ENCODE data around the gene CMIP. TPM values are rescaled to one million over a fixed set of nuclear protein-coding genes. Genes with fewer than 3 reads are reported as not detected.
A peak's percentile ranks its signal among the peaks of the same experiment; 100 is the strongest.

Gene CMIP
- polyA plus RNA-seq, 1 of the 3 experiments (the other 2 are of a cell fraction) = 5.4 TPM

GRCh38 chr16:81640681-81641070 lies 196.1 kb downstream of the CMIP start:
- Histone ChIP-seq H3K4me2 (no peak overlapping the region), H3K4me1 (ENCODE audit: control insufficient read depth in 1 of 2, insufficient read depth in 2 of 2, low read depth in 1 of 2, low read length in 1 of 2) (peaks cover 1 to 37% of the 10 kb centered on the region in 2 experiments; a peak in 1 of 4 replicates), H3F3A (replicated peaks; ENCODE audit: insufficient read depth) (peaks cover 3% of the 10 kb centered on the region), H3K9me3 (no peaks in the 10 kb centered on the region), H4K20me1 (ENCODE audit: insufficient read depth) (peaks cover 1% of the 10 kb centered on the region; the same call in 1 of the 2 replicates), H2AFZ (ENCODE audit: low read depth) (no peak overlapping the region), H3K36me3 (replicated peaks in 1 of 2; ENCODE audit: control insufficient read depth in 1 of 2, insufficient read depth in 2 of 2, low read length in 1 of 2) (no peaks in the 10 kb centered on the region), H3K27me3 (ENCODE audit: insufficient read depth) (no peaks in the 10 kb centered on the region), H3K9ac (no peak overlapping the region), H3K9me2 (no peaks in the 10 kb centered on the region), H3K79me2 (ENCODE audit: insufficient read depth) (peaks cover 6% of the 10 kb centered on the region; the same call in 1 of the 2 replicates), H3K4me3 (ENCODE audit: low read depth in 2 of 2, low read length in 1 of 2) (no peak overlapping the region), H3K27ac (ENCODE audit: low read depth in 2 of 2, low read length in 1 of 2) (peak overlapping the region in 1 of 2 experiments; percentile 66; a peak in 2 of 4 replicates)
- ChIA-PET CTCF (interaction anchor here (0.6 to 1.1 kb wide), 4 partner anchors 27 to 272 kb away, joined by 3 read pairs; no protein-coding TSS in a partner anchor), POLR2A (no interaction called here)
- 99% methylated on average over 6 of the region's 7 CpGs for WGBS (ENCODE audit: low lambda C conversion rate)
- TF ChIP-seq EZH2phosphoT487 (IDR thresholded peaks at IDR 0.05; ENCODE audit: borderline replicate concordance, low read depth) (no peak), POLR2AphosphoS5 (IDR thresholded peaks at IDR 0.05; ENCODE audit: low read depth, low read length) (no peak), EP300 (IDR thresholded peaks at IDR 0.05; ENCODE audit: borderline replicate concordance in 1 of 2, low read depth in 1 of 2, low read length in 1 of 2) (no peak)
- DNase-seq = no peak

- no peak overlapping the region; a peak in 2 of 4 replicates for H3K27ac ChIP-seq (ENCODE audit: low read depth in 2 of 2, low read length in 1 of 2)
- H3K4me2 ChIP-seq = no peak overlapping the region
- H3K9ac ChIP-seq = no peak overlapping the region
- H2AFZ ChIP-seq (ENCODE audit: low read depth) = no peak overlapping the region
- H3K9me3 ChIP-seq = no peaks in the 10 kb centered on the region
- ChIA-PET CTCF (interaction anchor here (0.6 to 1.1 kb wide), 6 partner anchors 18 to 273 kb away, joined by 3 read pairs; no protein-coding TSS in a partner anchor), POLR2A (no interaction called here)
- H4K20me1 ChIP-seq (ENCODE audit: insufficient read depth) = peaks cover 3% of the 10 kb centered on the region; the same call in 1 of the 2 replicates
- H3K4me3 ChIP-seq (ENCODE audit: low read depth in 2 of 2, low read length in 1 of 2) = no peak overlapping the region
- no peaks in the 10 kb centered on the region for H3K9me2 ChIP-seq
- peaks cover 5% of the 10 kb centered on the region for H3F3A ChIP-seq (replicated peaks; ENCODE audit: insufficient read depth)
- H3K36me3 ChIP-seq (replicated peaks in 1 of 2; ENCODE audit: control insufficient read depth in 1 of 2, insufficient read depth in 2 of 2, low read length in 1 of 2) = no peaks in the 10 kb centered on the region
- WGBS (ENCODE audit: low lambda C conversion rate) = 63% methylated on average over 13 of the region's 18 CpGs
- H3K4me1 ChIP-seq (ENCODE audit: control insufficient read depth in 1 of 2, insufficient read depth in 2 of 2, low read depth in 1 of 2, low read length in 1 of 2) = peaks cover 3 to 41% of the 10 kb centered on the region in 2 experiments; a peak in 1 of 4 replicates
- no peaks in the 10 kb centered on the region for H3K27me3 ChIP-seq (ENCODE audit: insufficient read depth)
- H3K79me2 ChIP-seq (ENCODE audit: insufficient read depth) = peaks cover 6% of the 10 kb centered on the region; the same call in 1 of the 2 replicates
- DNase-seq = peak; percentile 89
- no peak for TF ChIP-seq POLR2AphosphoS5 (IDR thresholded peaks at IDR 0.05; ENCODE audit: low read depth, low read length)
- no peak for TF ChIP-seq CTCF (IDR thresholded peaks at IDR 0.05)
- peak; percentile 86 for TF ChIP-seq GATA2 (CRISPR knock-in tag; IDR thresholded peaks at IDR 0.05)
- TF ChIP-seq PBX3 (IDR thresholded peaks at IDR 0.05) = no peak
- TF ChIP-seq USF2 (IDR thresholded peaks at IDR 0.05; ENCODE audit: borderline replicate concordance, low read depth, low read length) = no peak
- no peak for TF ChIP-seq GABPA (IDR thresholded peaks at IDR 0.05; ENCODE audit: low read depth)
- no peak for TF ChIP-seq JUND (IDR thresholded peaks at IDR 0.05)
- no peak for TF ChIP-seq MEF2A (IDR thresholded peaks at IDR 0.05; ENCODE audit: borderline replicate concordance, low read depth)
- TF ChIP-seq RFX5 (IDR thresholded peaks at IDR 0.05; ENCODE audit: low read length) = no peak
- no peak for TF ChIP-seq SMC3 (IDR thresholded peaks at IDR 0.05; ENCODE audit: low read depth, low read length)
- TF ChIP-seq TEAD4 (IDR thresholded peaks at IDR 0.05; ENCODE audit: borderline replicate concordance, insufficient read depth) = no peak
- no peak for TF ChIP-seq RXRA (IDR thresholded peaks at IDR 0.05; ENCODE audit: borderline replicate concordance, low read depth)
- TF ChIP-seq FOXM1 (IDR thresholded peaks at IDR 0.05; ENCODE audit: low read depth) = no peak
- no peak for TF ChIP-seq TAF1 (IDR thresholded peaks at IDR 0.05; ENCODE audit: borderline replicate concordance, low read depth, low read length)
- TF ChIP-seq EP300 (IDR thresholded peaks at IDR 0.05; ENCODE audit: borderline replicate concordance in 1 of 2, low read depth in 1 of 2, low read length in 1 of 2) = no peak
- TF ChIP-seq EZH2phosphoT487 (IDR thresholded peaks at IDR 0.05; ENCODE audit: borderline replicate concordance, low read depth) = no peak
- no peak for TF ChIP-seq CHD2 (IDR thresholded peaks at IDR 0.05; ENCODE audit: low read length, partially characterized antibody)
- no peak for TF ChIP-seq SIN3A (IDR thresholded peaks at IDR 0.05; ENCODE audit: borderline replicate concordance, low read depth, low read length)
- TF ChIP-seq RCOR1 (IDR thresholded peaks at IDR 0.05; ENCODE audit: low read length) = peak; percentile 39; the same call in 1 of the 2 replicates
- no peak for TF ChIP-seq ZBTB33 (IDR thresholded peaks at IDR 0.05; ENCODE audit: borderline replicate concordance, low read depth)
Measured at GRCh38 chr16:81641395-81642106, 196.9 kb downstream of the CMIP start.

Data from SK-N-SH (cell line).